Activated T-cell treated with anti-CD3 and anti-CD28 coated beads, Interleukin-2, amount 50 U/mL, for 72 hours (primary cell): Measurements from ENCODE around the gene RABGGTB. TPM values are rescaled to one million over a fixed set of nuclear protein-coding genes. Genes with fewer than 3 reads are reported as not detected.
"Not testable (repeated sequence)": the region's sequence is repeated elsewhere in the genome, so short reads cannot be mapped to it uniquely, and the experiment has no call there.

ENCODE experiments used
- ATAC-seq, 2 donors: fragments of 150-1000 bp; cut with Tn5 transposase; replicated peaks in 1 of 2; 2 replicates each; pipeline ENCODE4 v1.10.0; 2021; ENCODE audit warnings: moderate library complexity in 2 of 2, mild to moderate bottlenecking in 1 of 2
- DNase-seq, 2 donors: peaks; one replicate each; pipeline ENCODE4 v3.0.0; 2021 to 2022; ENCODE audit warnings: mixed read lengths in 1 of 2
- H3K27ac Mint-ChIP-seq: one replicate; pipeline ENCODE4 v1.8.0; 2022; ENCODE audit warnings: mild to moderate bottlenecking, moderate library complexity, mixed read lengths
- H3K27me3 Mint-ChIP-seq: one replicate; pipeline ENCODE4 v1.8.0; 2022; ENCODE audit warnings: low read depth, mixed read lengths
- H3K36me3 Mint-ChIP-seq, 2 donors: one replicate each; pipeline ENCODE4 v1.8.0; 2022; ENCODE audit warnings: mixed read lengths in 2 of 2, mild to moderate bottlenecking in 1 of 2; ENCODE audit not compliant: insufficient read depth in 2 of 2
- H3K4me1 Mint-ChIP-seq: one replicate; pipeline ENCODE4 v1.8.0; 2022; ENCODE audit warnings: low read depth, mixed read lengths
- H3K4me3 Mint-ChIP-seq, 2 donors: one replicate each; pipeline ENCODE4 v1.8.0; 2022; ENCODE audit warnings: mild to moderate bottlenecking in 2 of 2, mixed read lengths in 2 of 2, moderate library complexity in 2 of 2
- H3K9me3 Mint-ChIP-seq, 2 donors: one replicate each; pipeline ENCODE4 v1.8.0; 2022; ENCODE audit warnings: mixed read lengths in 2 of 2
- total RNA-seq, 2 donors: library from RNA; stranded (reverse); gene quantifications; one replicate each; pipeline ENCODE4 v1.2.3, GENCODE V29; 2022

The RABGGTB gene
- total RNA-seq: 100 to 1,000 TPM; 133 to 156 TPM

DNA sequence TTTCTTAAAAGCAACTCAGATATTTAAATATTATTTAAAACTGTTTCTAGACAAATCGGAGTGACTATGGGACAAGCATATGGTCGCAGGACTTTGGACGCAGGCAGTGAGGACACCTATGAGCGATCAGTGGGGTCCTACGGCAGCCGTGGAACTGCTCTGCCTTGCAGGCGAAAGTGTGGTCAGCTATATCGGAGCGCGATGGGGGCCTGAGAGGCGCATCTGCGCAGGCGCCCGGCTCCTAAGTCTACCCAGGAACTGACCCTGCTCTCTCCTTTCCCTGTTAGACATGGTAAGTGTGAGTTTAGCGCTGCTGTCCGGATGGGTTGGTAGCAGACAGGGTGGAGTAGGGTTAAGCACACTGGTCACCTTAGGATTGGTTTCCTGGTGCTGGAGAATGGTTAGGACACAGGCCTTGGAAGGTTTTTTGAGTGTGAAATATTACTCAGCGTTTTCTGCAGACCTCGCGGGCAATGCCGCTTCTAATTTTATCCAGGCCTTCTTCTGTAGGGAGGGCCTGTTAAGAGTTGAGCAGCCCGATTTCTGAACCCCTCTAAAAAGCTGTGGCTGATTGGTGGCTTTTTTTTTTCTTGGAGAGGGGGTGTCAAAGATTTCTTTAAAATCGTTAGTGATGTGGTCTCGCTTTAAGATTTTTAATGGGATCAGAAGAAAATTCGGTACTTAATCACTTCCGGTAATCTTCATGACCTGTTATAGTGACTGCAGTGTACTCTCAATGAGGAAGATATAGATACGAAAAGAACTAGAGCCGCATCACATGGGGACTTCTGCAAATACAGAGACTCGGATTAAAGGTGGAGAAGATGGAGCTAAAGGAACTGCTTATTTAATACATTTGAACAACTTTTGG is at the start of gene RABGGTB:
Gene RABGGTB (plus strand): TSS at position 274 of the 871 bp plus-strand sequence. CDS start 16 bp downstream, at position 290.
- Mint-ChIP-seq H3K27ac (peak within 1 kb of the TSS; percentile 100), H3K36me3 (peaks cover 18 to 48% of the 10 kb centered on the region in 2 donors), H3K9me3 (peaks cover 1 to 2% of the 10 kb centered on the region in 2 donors), H3K4me1 (peaks cover 38% of the 10 kb centered on the region), H3K4me3 (peak within 1 kb of the TSS; percentile 98 to 99), H3K27me3 (no peaks in the 10 kb centered on the region)
- DNase-seq: peak; percentile 95 to 96
- ATAC-seq: peak; percentile 96 to 99

DNA sequence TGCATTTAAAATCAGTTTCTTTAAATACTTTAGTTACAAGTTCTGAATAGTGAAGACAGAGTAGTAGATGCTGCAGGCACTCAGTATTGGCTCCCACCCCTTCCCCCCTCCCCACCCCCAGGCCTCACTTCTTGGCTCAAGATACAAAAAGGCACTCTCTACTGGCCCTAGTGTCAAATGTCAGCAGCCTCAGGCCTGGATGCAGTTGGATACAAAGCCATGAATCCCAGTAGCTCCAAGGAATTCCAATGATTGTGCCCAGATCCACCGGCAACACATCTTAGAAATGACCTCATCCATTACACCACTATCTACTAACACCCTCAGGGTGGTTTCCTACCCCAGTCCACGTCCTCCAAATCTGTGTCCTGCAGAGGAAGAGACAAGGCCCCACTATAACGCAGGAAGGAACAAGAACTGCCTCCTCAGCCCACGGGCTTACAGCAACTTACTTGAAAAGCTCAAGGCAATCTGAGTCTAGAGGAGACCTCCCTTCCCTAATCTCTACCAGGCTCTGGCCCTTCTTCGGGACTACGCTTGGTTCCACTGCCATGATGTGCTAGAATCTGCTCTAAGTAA is 43.9 kb upstream of the RABGGTB start:
- Mint-ChIP-seq H3K36me3 (peaks cover 9 to 18% of the 10 kb centered on the region in 2 donors), H3K27me3 (no peaks in the 10 kb centered on the region), H3K9me3 (no peaks in the 10 kb centered on the region), H3K27ac (no peak overlapping the region), H3K4me3 (no peak overlapping the region), H3K4me1 (no peaks in the 10 kb centered on the region)
- no peak for DNase-seq
- ATAC-seq: no peak

DNA sequence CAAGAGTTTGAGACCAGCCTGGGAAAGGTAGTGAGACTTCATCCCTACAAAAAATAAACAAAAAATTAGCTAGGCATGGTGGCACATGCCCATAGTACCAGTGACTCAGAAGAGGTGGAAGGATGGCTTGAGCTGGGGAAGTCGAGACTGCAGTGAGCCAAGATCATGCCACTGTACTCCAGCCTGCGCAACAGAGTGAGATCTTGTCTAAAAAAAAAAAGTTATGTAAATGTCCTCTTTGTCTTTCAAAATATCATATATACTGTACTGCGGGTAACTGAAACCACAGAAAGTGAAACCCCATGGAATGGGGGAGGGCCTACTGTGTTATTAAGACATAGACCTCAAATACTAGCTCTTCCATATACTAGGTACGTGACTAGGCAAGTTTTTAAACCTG is 40.8 kb upstream of the RABGGTB start:
- no peak for ATAC-seq
- H3K27ac Mint-ChIP-seq: no peak overlapping the region

GRCh38 chr1:75757210-75757609 is 28.8 kb upstream of the RABGGTB start:
- H3K27me3 Mint-ChIP-seq, DNase-seq, ATAC-seq, H3K27ac Mint-ChIP-seq, H3K9me3 Mint-ChIP-seq, H3K4me1 Mint-ChIP-seq, H3K4me3 Mint-ChIP-seq: not testable (repeated sequence)
- H3K36me3 Mint-ChIP-seq: peaks cover 13 to 53% of the 10 kb centered on the region in 2 donors

More for the DNA sequence above, 40.8 kb upstream of the RABGGTB start:
- DNase-seq: no peak
- H3K4me3 Mint-ChIP-seq: no peak overlapping the region
- no peaks in the 10 kb centered on the region for H3K9me3 Mint-ChIP-seq
- H3K4me1 Mint-ChIP-seq: no peaks in the 10 kb centered on the region
- H3K36me3 Mint-ChIP-seq: peaks cover 8 to 13% of the 10 kb centered on the region in 2 donors
- H3K27me3 Mint-ChIP-seq: no peaks in the 10 kb centered on the region

- not testable (repeated sequence) for ATAC-seq, H3K27me3 Mint-ChIP-seq, H3K27ac Mint-ChIP-seq, H3K4me3 Mint-ChIP-seq, H3K4me1 Mint-ChIP-seq, DNase-seq, H3K9me3 Mint-ChIP-seq
- peaks cover 11 to 40% of the 10 kb centered on the region in 2 donors for H3K36me3 Mint-ChIP-seq
Measured at GRCh38 chr1:75758543-75758942, 27.5 kb upstream of the RABGGTB start.

GRCh38 chr1:75764057-75764655 is 21.9 kb upstream of the RABGGTB start:
- Mint-ChIP-seq H3K9me3 (no peaks in the 10 kb centered on the region), H3K36me3 (peaks cover 0 to 4% of the 10 kb centered on the region in 2 donors), H3K4me3 (no peak overlapping the region), H3K27ac (no peak overlapping the region), H3K4me1 (no peaks in the 10 kb centered on the region), H3K27me3 (no peaks in the 10 kb centered on the region)
- ATAC-seq (no peak), DNase-seq (no peak)

DNA sequence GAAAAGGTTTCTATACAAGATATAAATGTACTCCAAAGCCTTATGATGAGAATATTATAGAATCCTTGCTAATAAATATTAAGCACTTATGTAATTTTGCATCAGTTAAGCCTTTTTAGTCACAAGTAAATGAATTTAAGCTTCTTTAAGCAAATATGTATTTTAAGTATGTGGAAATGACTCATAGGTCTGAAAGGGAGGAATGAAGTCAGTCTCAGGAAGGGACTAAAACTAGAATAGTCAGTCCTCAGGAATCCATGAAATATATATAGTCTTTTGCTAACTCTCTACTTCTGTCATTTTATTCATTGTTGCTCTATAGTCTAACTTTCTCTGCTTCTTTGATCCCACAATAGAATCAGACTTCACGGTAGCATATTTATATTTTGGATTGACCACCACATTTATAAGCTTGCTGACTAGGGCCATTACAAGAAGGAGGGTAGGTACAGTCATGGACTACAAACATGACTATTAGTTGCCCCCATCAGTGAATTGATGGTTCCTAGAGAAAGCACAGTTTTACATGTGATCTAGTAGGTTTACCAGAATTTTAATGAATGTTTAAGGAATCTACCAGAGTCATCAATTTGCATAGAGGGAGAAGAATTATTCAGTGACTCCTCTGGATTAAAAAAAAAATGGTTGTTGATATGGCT is 20.2 kb upstream of the RABGGTB start:
- H3K36me3 Mint-ChIP-seq: peaks cover 0 to 4% of the 10 kb centered on the region in 2 donors
- no peak for ATAC-seq
- H3K4me3 Mint-ChIP-seq: no peak overlapping the region
- H3K9me3 Mint-ChIP-seq: no peaks in the 10 kb centered on the region
- DNase-seq: no peak
- H3K27ac Mint-ChIP-seq: no peak overlapping the region
- H3K4me1 Mint-ChIP-seq: no peaks in the 10 kb centered on the region
- no peaks in the 10 kb centered on the region for H3K27me3 Mint-ChIP-seq

GRCh38 chr1:75768016-75768415 is 18.0 kb upstream of the RABGGTB start:
- no peak overlapping the region for H3K4me3 Mint-ChIP-seq
- H3K27me3 Mint-ChIP-seq: no peaks in the 10 kb centered on the region
- H3K36me3 Mint-ChIP-seq: no peaks in the 10 kb centered on the region
- no peak overlapping the region for H3K27ac Mint-ChIP-seq
- H3K9me3 Mint-ChIP-seq: no peaks in the 10 kb centered on the region
- no peak for ATAC-seq
- no peaks in the 10 kb centered on the region for H3K4me1 Mint-ChIP-seq
- DNase-seq: no peak

DNA sequence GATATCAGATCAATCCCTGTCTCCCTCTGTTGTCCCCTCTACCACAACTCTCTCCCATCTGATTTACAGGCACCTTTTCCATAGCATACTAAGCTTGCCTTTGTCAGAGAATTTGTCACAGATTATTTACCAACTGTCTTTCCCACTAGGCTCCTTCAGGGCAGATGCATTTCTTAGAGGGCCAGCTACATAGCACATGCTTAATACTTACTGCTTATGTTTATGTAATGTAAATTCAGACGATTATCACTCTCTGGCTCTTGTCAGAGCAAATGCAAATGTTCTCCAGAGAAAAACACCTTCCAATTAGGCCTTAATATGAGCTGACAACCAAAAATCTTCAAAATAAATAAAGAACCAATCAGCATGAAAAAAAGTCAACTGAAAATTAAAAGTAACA is 15.3 kb upstream of the RABGGTB start:
- Mint-ChIP-seq H3K27me3 (peaks cover 6% of the 10 kb centered on the region), H3K4me1 (no peaks in the 10 kb centered on the region), H3K36me3 (peaks cover under 1 to 2% of the 10 kb centered on the region in 2 donors), H3K27ac (no peak overlapping the region), H3K9me3 (no peaks in the 10 kb centered on the region), H3K4me3 (no peak overlapping the region)
- ATAC-seq (no peak), DNase-seq (no peak)

GRCh38 chr1:75771978-75772377 is 14.1 kb upstream of the RABGGTB start:
- Mint-ChIP-seq H3K9me3 (no peaks in the 10 kb centered on the region), H3K4me3 (no peak overlapping the region), H3K4me1 (no peaks in the 10 kb centered on the region), H3K27me3 (peaks cover 6% of the 10 kb centered on the region), H3K27ac (no peak overlapping the region), H3K36me3 (peaks cover 1 to 2% of the 10 kb centered on the region in 2 donors)
- DNase-seq (no peak), ATAC-seq (no peak)

GRCh38 chr1:75777812-75778211 is 8.2 kb upstream of the RABGGTB start:
- not testable (repeated sequence) for ATAC-seq, H3K9me3 Mint-ChIP-seq, H3K4me1 Mint-ChIP-seq, H3K36me3 Mint-ChIP-seq, DNase-seq, H3K4me3 Mint-ChIP-seq, H3K27ac Mint-ChIP-seq
- H3K27me3 Mint-ChIP-seq: peaks cover 14% of the 10 kb centered on the region

DNA sequence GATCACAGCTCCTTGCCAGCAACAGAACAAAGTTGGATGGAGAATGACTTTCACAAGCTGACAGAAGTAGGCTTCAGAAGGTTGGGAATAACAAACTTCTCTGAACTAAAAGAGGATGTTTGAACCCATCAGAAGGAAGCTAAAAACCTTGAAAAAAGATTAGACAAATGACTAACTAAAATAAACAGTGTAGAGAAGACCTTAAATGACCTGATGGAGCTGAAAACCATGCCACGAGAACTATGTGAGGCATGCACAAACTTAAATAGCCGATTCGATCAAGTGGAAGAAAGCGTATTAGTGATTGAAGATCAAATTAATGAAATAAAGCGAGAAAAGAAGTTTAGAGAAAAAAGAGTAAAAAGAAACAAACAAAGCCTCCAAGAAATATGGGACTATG is 7.4 kb upstream of the RABGGTB start:
- H3K36me3 Mint-ChIP-seq, ATAC-seq, DNase-seq, H3K4me1 Mint-ChIP-seq, H3K27ac Mint-ChIP-seq, H3K9me3 Mint-ChIP-seq, H3K4me3 Mint-ChIP-seq: not testable (repeated sequence)
- H3K27me3 Mint-ChIP-seq: peaks cover 14% of the 10 kb centered on the region

GRCh38 chr1:75780183-75780582 is 5.9 kb upstream of the RABGGTB start:
- H3K27me3 Mint-ChIP-seq: peaks cover 10% of the 10 kb centered on the region
- H3K9me3 Mint-ChIP-seq, H3K36me3 Mint-ChIP-seq, ATAC-seq, DNase-seq, H3K4me1 Mint-ChIP-seq: not testable (repeated sequence)
- peak overlapping the region in 1 of 2 donors; percentile 13 for H3K4me3 Mint-ChIP-seq
- H3K27ac Mint-ChIP-seq: peak overlapping the region; percentile 28
